OCI-LY1 (cell line): Measurements from ENCODE around the gene SP3.

Experiments used
- H2AFZ ChIP-seq: fragments of 200-600 bp; sonication (generic), shearing (Covaris generic); 2 replicates; pipeline ENCODE4 v1.6.0; 2014; ENCODE audit warnings: antibody characterized with exemption, mild to moderate bottlenecking, low read length
- H3F3A ChIP-seq: fragments of 200-600 bp; sonication (generic), shearing (Covaris generic); 2 replicates; pipeline ENCODE4 v1.6.0; 2014; ENCODE audit warnings: mild to moderate bottlenecking, antibody characterized with exemption, low read length, moderate library complexity; ENCODE audit not compliant: insufficient read depth
- H3K27ac ChIP-seq: fragments of 200-600 bp; sonication (generic); 2 replicates; pipeline ENCODE4 v1.5.1; 2014; ENCODE audit warnings: low read length, mixed run types, mild to moderate bottlenecking, low read depth; ENCODE audit not compliant: poor library complexity, severe bottlenecking
- H3K27me3 ChIP-seq: fragments of 200-600 bp; sonication (generic); 2 replicates; pipeline ENCODE4 v1.6.0; 2014; ENCODE audit warnings: antibody characterized with exemption, mild to moderate bottlenecking, low read length, moderate library complexity; ENCODE audit not compliant: insufficient read depth
- H3K36me3 ChIP-seq: fragments of 200-600 bp; sonication (generic); 2 replicates; pipeline ENCODE4 v1.6.1; 2014; ENCODE audit warnings: mild to moderate bottlenecking, antibody characterized with exemption, low read length, moderate library complexity, mixed read lengths; ENCODE audit not compliant: insufficient read depth
- H3K4me1 ChIP-seq: fragments of 200-600 bp; sonication (generic); 2 replicates; pipeline ENCODE4 v1.5.1; 2014; ENCODE audit warnings: mild to moderate bottlenecking, low read length, moderate library complexity; ENCODE audit not compliant: insufficient read depth, severe bottlenecking
- H3K4me2 ChIP-seq: fragments of 200-600 bp; sonication (generic), shearing (Covaris generic); 2 replicates; pipeline ENCODE4 v1.6.1; 2014; ENCODE audit warnings: low read length
- H3K4me3 ChIP-seq: fragments of 200-600 bp; sonication (generic); 2 replicates; pipeline ENCODE4 v1.5.1; 2014; ENCODE audit warnings: low read length, low read depth, mild to moderate bottlenecking, mixed read lengths; ENCODE audit not compliant: poor library complexity, severe bottlenecking
- H3K79me2 ChIP-seq: fragments of 200-600 bp; shearing (Covaris generic); 2 replicates; pipeline ENCODE4 v1.6.1; 2016; ENCODE audit warnings: mixed run types, low read length, mixed read lengths; ENCODE audit not compliant: insufficient read depth
- H3K9ac ChIP-seq: fragments of 200-600 bp; sonication (generic), shearing (Covaris generic); 2 replicates; pipeline ENCODE4 v1.6.1; 2014; ENCODE audit warnings: mild to moderate bottlenecking, low read length, mixed read lengths
- H3K9me2 ChIP-seq: fragments of 200-600 bp; sonication (generic), shearing (Covaris generic); 2 replicates; pipeline ENCODE4 v1.6.1; 2014; ENCODE audit warnings: low read depth, mild to moderate bottlenecking, low read length, mixed read lengths
- H3K9me3 ChIP-seq: fragments of 200-600 bp; shearing (Covaris generic); 2 replicates; pipeline ENCODE4 v1.6.1; 2014; ENCODE audit warnings: low read length, mixed read lengths
- H4K20me1 ChIP-seq: fragments of 200-600 bp; sonication (generic), shearing (Covaris generic); 2 replicates; pipeline ENCODE4 v1.6.0; 2016; ENCODE audit warnings: mild to moderate bottlenecking, low read length; ENCODE audit not compliant: insufficient read depth
- EZH2 ChIP-seq: fragments of 200-600 bp; sonication (generic), shearing (Covaris generic); IDR thresholded peaks from 2 replicates; pipeline ENCODE4 v1.8.0; 2017; ENCODE audit warnings: borderline replicate concordance, mixed run types, mild to moderate bottlenecking, antibody characterized with exemption, low read length, moderate library complexity, mixed read lengths
- TF ChIP-seq, protein P1 (sequence below): fragments of 200-600 bp; sonication (generic), shearing (Covaris generic); IDR thresholded peaks from 2 replicates; pipeline ENCODE4 v1.5.1; 2017; ENCODE audit warnings: mild to moderate bottlenecking, antibody characterized with exemption, low read length, moderate library complexity, mixed read lengths

Gene SP3

DNA sequence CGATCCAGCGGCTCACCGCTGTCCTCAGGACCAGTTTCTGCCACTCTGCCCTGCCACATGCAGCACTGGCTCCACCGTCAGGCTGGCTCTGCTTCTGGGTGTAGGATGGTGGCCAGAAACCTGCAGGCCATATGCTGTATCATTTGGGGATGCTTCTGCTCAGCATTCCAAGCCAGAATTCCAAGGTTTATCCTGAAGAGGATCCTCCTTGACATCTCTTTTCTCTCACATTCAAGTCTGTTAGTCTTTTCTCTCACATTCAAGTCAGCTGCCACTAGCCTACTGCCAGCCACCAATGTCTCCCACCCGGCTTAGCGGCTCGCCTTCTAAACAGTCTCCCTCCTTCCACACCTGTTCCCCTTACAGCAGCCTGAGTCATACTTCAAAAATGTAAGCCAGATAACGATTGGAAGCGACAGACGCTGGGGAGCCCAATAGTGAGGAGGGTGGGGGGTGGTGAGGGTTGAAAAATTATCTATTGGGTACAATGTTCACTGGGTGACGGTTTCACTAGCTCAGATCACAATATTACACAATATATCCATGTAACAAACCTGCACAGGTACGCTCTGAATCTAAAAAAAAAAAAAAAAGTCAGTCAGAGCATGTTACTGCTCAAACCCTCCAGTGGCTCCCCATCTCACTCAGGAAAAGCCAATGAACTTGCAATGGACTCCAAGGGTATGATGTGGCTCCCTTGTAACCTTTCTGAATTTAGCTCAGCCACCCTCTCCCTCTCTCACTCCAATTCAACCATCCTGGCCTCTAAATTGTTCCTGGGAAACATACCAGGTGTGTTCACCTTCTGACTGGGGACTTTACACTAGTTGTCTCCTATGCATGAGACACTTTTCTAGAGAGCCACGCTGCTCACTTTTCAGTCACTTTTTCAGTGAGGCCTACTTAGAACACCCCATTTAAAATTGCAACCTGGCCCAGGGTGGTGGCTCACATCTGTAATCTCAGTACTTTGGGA lies 38.8 kb upstream of the SP3 start:
- Histone ChIP-seq H3K79me2 (no peaks in the 10 kb centered on the region), H3K4me2 (no peak overlapping the region), H3K9me2 (no peaks in the 10 kb centered on the region), H3K9ac (no peak overlapping the region), H3K27me3 (no peaks in the 10 kb centered on the region; the same call in 1 of the 2 replicates), H4K20me1 (no peaks in the 10 kb centered on the region), H3K9me3 (no peaks in the 10 kb centered on the region), H3K4me3 (no peak overlapping the region), H2AFZ (no peak overlapping the region), H3K27ac (no peak overlapping the region), H3K36me3 (no peaks in the 10 kb centered on the region), H3K4me1 (no peaks in the 10 kb centered on the region), H3F3A (no peaks in the 10 kb centered on the region)
- TF ChIP-seq EZH2 = no peak
- TF ChIP-seq, protein P1, sequence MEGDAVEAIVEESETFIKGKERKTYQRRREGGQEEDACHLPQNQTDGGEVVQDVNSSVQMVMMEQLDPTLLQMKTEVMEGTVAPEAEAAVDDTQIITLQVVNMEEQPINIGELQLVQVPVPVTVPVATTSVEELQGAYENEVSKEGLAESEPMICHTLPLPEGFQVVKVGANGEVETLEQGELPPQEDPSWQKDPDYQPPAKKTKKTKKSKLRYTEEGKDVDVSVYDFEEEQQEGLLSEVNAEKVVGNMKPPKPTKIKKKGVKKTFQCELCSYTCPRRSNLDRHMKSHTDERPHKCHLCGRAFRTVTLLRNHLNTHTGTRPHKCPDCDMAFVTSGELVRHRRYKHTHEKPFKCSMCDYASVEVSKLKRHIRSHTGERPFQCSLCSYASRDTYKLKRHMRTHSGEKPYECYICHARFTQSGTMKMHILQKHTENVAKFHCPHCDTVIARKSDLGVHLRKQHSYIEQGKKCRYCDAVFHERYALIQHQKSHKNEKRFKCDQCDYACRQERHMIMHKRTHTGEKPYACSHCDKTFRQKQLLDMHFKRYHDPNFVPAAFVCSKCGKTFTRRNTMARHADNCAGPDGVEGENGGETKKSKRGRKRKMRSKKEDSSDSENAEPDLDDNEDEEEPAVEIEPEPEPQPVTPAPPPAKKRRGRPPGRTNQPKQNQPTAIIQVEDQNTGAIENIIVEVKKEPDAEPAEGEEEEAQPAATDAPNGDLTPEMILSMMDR = peak; percentile 30; the same call in 1 of the 2 replicates

DNA sequence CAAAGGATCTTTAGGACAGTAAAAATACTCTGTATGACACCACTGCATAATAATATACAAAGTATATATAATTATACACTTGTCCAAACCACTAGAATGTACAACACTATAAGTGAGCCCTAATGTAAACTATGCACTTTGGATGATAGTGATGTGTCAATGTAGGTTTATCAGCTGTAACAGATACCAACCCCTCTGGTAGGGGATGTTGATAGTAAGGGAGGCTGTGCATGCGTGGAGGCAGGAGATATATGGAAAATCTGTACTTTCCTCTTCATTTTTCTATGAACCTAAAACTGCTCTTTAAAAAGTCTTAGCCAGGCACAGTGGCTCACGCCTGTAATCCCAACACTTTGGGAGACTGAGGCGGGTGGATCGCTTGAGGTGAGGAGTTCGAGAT lies 37.5 kb upstream of the SP3 start:
- no peak for TF ChIP-seq EZH2
- TF ChIP-seq, protein P1 = no peak

DNA sequence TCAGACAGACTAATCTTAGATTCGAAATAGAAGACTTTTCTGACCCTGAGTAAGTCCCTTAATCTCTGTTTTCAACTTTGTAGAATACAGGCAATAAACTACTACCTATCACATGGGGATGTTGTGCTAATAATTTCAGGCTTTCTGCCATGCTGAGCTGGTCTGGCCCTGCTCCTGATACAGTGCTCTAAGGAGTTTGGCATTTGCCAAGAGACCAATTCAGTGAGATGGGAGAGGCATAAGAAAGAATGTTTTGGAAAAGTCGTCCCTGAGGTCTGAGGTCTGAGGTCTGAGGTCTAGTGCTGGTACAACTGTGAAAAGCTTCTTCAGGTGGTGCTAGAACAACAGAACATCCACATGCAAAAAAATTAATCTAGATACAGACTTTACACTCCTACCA lies 35.9 kb upstream of the SP3 start:
- no peak overlapping the region for H3K9ac ChIP-seq
- H3K36me3 ChIP-seq = no peaks in the 10 kb centered on the region
- no peak overlapping the region for H2AFZ ChIP-seq
- no peaks in the 10 kb centered on the region for H3K9me3 ChIP-seq
- no peaks in the 10 kb centered on the region for H3K9me2 ChIP-seq
- no peak overlapping the region for H3K4me3 ChIP-seq
- H4K20me1 ChIP-seq = no peaks in the 10 kb centered on the region
- H3K27ac ChIP-seq = no peak overlapping the region
- H3F3A ChIP-seq = no peaks in the 10 kb centered on the region
- H3K27me3 ChIP-seq = no peaks in the 10 kb centered on the region; the same call in 1 of the 2 replicates
- TF ChIP-seq EZH2 = no peak
- TF ChIP-seq, protein P1 = no peak
- peaks cover 17% of the 10 kb centered on the region for H3K4me1 ChIP-seq
- H3K79me2 ChIP-seq = no peaks in the 10 kb centered on the region
- H3K4me2 ChIP-seq = no peak overlapping the region

More for the DNA sequence above, 37.5 kb upstream of the SP3 start:
- H3K4me3 ChIP-seq = no peak overlapping the region
- no peak overlapping the region for H3K9ac ChIP-seq
- no peaks in the 10 kb centered on the region; the same call in 1 of the 2 replicates for H3K27me3 ChIP-seq
- H3K36me3 ChIP-seq = no peaks in the 10 kb centered on the region
- no peaks in the 10 kb centered on the region for H3F3A ChIP-seq
- no peaks in the 10 kb centered on the region for H3K9me3 ChIP-seq
- H3K79me2 ChIP-seq = no peaks in the 10 kb centered on the region
- H3K4me2 ChIP-seq = no peak overlapping the region
- H3K4me1 ChIP-seq = peaks cover 9% of the 10 kb centered on the region
- no peak overlapping the region for H2AFZ ChIP-seq
- no peak overlapping the region for H3K27ac ChIP-seq
- H3K9me2 ChIP-seq = no peaks in the 10 kb centered on the region
- H4K20me1 ChIP-seq = no peaks in the 10 kb centered on the region
